Neural cell (in vitro differentiated cells): ENCODE data around the gene ZNF726. TPM values are rescaled to one million over a fixed set of nuclear protein-coding genes. Genes with fewer than 3 reads are reported as not detected.
"Not testable (repeated sequence)": the region's sequence is repeated elsewhere in the genome, so short reads cannot be mapped to it uniquely, and the experiment has no call there.

Experiments
- H2AFZ ChIP-seq: fragments of 200-600, 300-800 bp; sonication (generic), shearing (Covaris generic); 2 replicates; pipeline ENCODE4 v1.6.0; 2014; ENCODE audit warnings: low read depth, mild to moderate bottlenecking, antibody characterized with exemption, low read length, moderate library complexity
- H3F3A ChIP-seq: fragments of 200-600 bp; shearing (Covaris generic); 2 replicates; pipeline ENCODE4 v1.6.1; 2016; ENCODE audit warnings: mild to moderate bottlenecking, moderate library complexity, mixed read lengths, antibody characterized with exemption, low read length; ENCODE audit not compliant: insufficient read depth, poor library complexity, severe bottlenecking
- H3K27ac ChIP-seq: fragments of 200-600, 300-800 bp; sonication (generic), shearing (Covaris generic); 2 replicates; pipeline ENCODE4 v1.5.1; 2014; ENCODE audit warnings: mild to moderate bottlenecking, low read length, moderate library complexity
- H3K27me3 ChIP-seq: fragments of 300-800, 200-600 bp; sonication (generic), shearing (Covaris generic); 2 replicates; pipeline ENCODE4 v1.6.0; 2014; ENCODE audit warnings: mild to moderate bottlenecking, low read depth, low read length, moderate library complexity; ENCODE audit not compliant: insufficient read depth
- H3K36me3 ChIP-seq: fragments of 300-800, 200-600 bp; sonication (generic), shearing (Covaris generic); 2 replicates; pipeline ENCODE4 v1.5.1; 2014; ENCODE audit warnings: mild to moderate bottlenecking, antibody characterized with exemption, low read length, moderate library complexity; ENCODE audit not compliant: insufficient read depth
- H3K4me2 ChIP-seq: fragments of 300-800, 200-600 bp; sonication (generic), shearing (Covaris generic); 2 replicates; pipeline ENCODE4 v1.6.0; 2014; ENCODE audit warnings: mild to moderate bottlenecking, low read length
- H3K4me3 ChIP-seq: fragments of 300-800, 200-600 bp; sonication (generic), shearing (Covaris generic); 2 replicates; pipeline ENCODE4 v1.5.1; 2014; ENCODE audit warnings: mild to moderate bottlenecking, low read length, moderate library complexity
- H3K79me2 ChIP-seq: fragments of 200-600 bp; shearing (Covaris generic); replicated peaks from 2 replicates; pipeline ENCODE4 v1.6.0; 2014; ENCODE audit warnings: mild to moderate bottlenecking, low read length, moderate library complexity; ENCODE audit not compliant: insufficient read depth
- H3K9ac ChIP-seq: fragments of 300-800, 200-600 bp; sonication (generic), shearing (Covaris generic); 2 replicates; pipeline ENCODE4 v1.6.1; 2016; ENCODE audit warnings: mild to moderate bottlenecking, low read length, mixed read lengths
- H3K9me2 ChIP-seq: fragments of 200-600 bp; shearing (Covaris generic); 2 replicates; pipeline ENCODE4 v1.6.1; 2016; ENCODE audit warnings: mild to moderate bottlenecking, low read length, mixed read lengths; ENCODE audit not compliant: insufficient read depth
- H3K9me3 ChIP-seq: fragments of 200-600, 300-800 bp; sonication (generic), shearing (Covaris generic); 2 replicates; pipeline ENCODE4 v1.6.1; 2016; ENCODE audit warnings: mild to moderate bottlenecking, mixed run types, low read length, moderate library complexity, mixed read lengths
- H4K20me1 ChIP-seq: fragments of 200-600 bp; shearing (Covaris generic); 2 replicates; pipeline ENCODE4 v1.6.1; 2016; ENCODE audit warnings: mild to moderate bottlenecking, mixed run types; ENCODE audit not compliant: insufficient read depth
- CTCF ChIP-seq: fragments of 450-650 bp; IDR thresholded peaks from 2 replicates; pipeline ENCODE4 v1.5.1; 2014; ENCODE audit warnings: antibody characterized with exemption, mild to moderate bottlenecking, moderate library complexity; ENCODE audit not compliant: poor library complexity, severe bottlenecking
- EP300 ChIP-seq: fragments of 450-650 bp; conservative IDR thresholded peaks from 2 replicates; pipeline ENCODE4 v1.6.1; 2014; ENCODE audit warnings: antibody characterized with exemption, mild to moderate bottlenecking, moderate library complexity; ENCODE audit not compliant: poor library complexity, severe bottlenecking
- EZH2 ChIP-seq: fragments of 200-600, 300-800 bp; shearing (Covaris generic), sonication (generic); IDR thresholded peaks from 2 replicates; pipeline ENCODE4 v1.6.1; 2014; ENCODE audit warnings: antibody characterized with exemption, low read length, borderline replicate concordance, mild to moderate bottlenecking; ENCODE audit not compliant: insufficient read depth, poor library complexity, severe bottlenecking
- MXI1 ChIP-seq: fragments of 450-650 bp; conservative IDR thresholded peaks from 2 replicates; pipeline ENCODE4 v1.6.1; 2014; ENCODE audit warnings: antibody characterized with exemption, mild to moderate bottlenecking; ENCODE audit not compliant: poor library complexity, severe bottlenecking
- POLR2AphosphoS5 ChIP-seq: IDR thresholded peaks from 2 replicates; pipeline ENCODE4 v1.6.1; 2012
- RAD21 ChIP-seq: fragments of 450-650 bp; conservative IDR thresholded peaks from 2 replicates; pipeline ENCODE4 v1.6.1; 2014; ENCODE audit warnings: antibody characterized with exemption, mild to moderate bottlenecking, moderate library complexity
- REST ChIP-seq: IDR thresholded peaks from 2 replicates; pipeline ENCODE4 v1.6.1; 2012; ENCODE audit warnings: borderline replicate concordance
- SMC3 ChIP-seq: fragments of 450-650 bp; conservative IDR thresholded peaks from 2 replicates; pipeline ENCODE4 v1.6.1; 2014; ENCODE audit warnings: antibody characterized with exemption, mild to moderate bottlenecking, moderate library complexity; ENCODE audit not compliant: poor library complexity
- TAF1 ChIP-seq: IDR thresholded peaks from 2 replicates; pipeline ENCODE4 v1.6.1; 2012; ENCODE audit warnings: low read depth
- polyA plus RNA-seq: library from polyadenylated mRNA; depleted of rRNA; stranded (reverse); fragments of >200 nt; gene quantifications from 2 replicates; pipeline ENCODE4 v1.2.3, GENCODE V29; 2014

ZNF726 gene
- polyA plus RNA-seq, 1 donor from 2014 or later, result not detected

GRCh38 chr19:23956051-23956450 is 41.4 kb downstream of the ZNF726 start:
- H3K27ac ChIP-seq, result no peak overlapping the region
- no peaks in the 10 kb centered on the region for H3K9me2 ChIP-seq
- no peaks in the 10 kb centered on the region for H3K36me3 ChIP-seq
- no peak overlapping the region for H3K9ac ChIP-seq
- no peak overlapping the region for H3K4me3 ChIP-seq
- TF ChIP-seq POLR2AphosphoS5 (no peak), RAD21 (no peak), MXI1 (no peak), SMC3 (no peak), CTCF (no peak), TAF1 (no peak), REST (no peak), EZH2 (no peak), EP300 (no peak)
- H3K9me3 ChIP-seq, result peaks cover 5% of the 10 kb centered on the region
- H3F3A ChIP-seq, result no peaks in the 10 kb centered on the region
- H3K27me3 ChIP-seq, result no peaks in the 10 kb centered on the region
- H3K79me2 ChIP-seq, result no peaks in the 10 kb centered on the region
- H2AFZ ChIP-seq, result no peak overlapping the region
- no peak overlapping the region for H3K4me2 ChIP-seq
- no peaks in the 10 kb centered on the region for H4K20me1 ChIP-seq

- Histone ChIP-seq H2AFZ (no peak overlapping the region), H4K20me1 (no peaks in the 10 kb centered on the region), H3K9me3 (peaks cover 5% of the 10 kb centered on the region), H3K4me2 (no peak overlapping the region), H3K79me2 (no peaks in the 10 kb centered on the region), H3K36me3 (no peaks in the 10 kb centered on the region), H3K27me3 (no peaks in the 10 kb centered on the region), H3K4me3 (no peak overlapping the region), H3K9ac (no peak overlapping the region), H3F3A (no peaks in the 10 kb centered on the region), H3K9me2 (no peaks in the 10 kb centered on the region), H3K27ac (no peak overlapping the region)
- TF ChIP-seq RAD21 (no peak), CTCF (no peak), TAF1 (no peak), EZH2 (no peak), POLR2AphosphoS5 (no peak), EP300 (no peak), REST (no peak), MXI1 (no peak), SMC3 (no peak)
These were observed 43.1 kb downstream of the ZNF726 start for GRCh38 chr19:23957660-23958281.

- H3K79me2 ChIP-seq, H3K9me2 ChIP-seq, H3K27me3 ChIP-seq, H3K4me2 ChIP-seq, H4K20me1 ChIP-seq, H3K4me3 ChIP-seq, H3K27ac ChIP-seq, H2AFZ ChIP-seq, H3F3A ChIP-seq, H3K36me3 ChIP-seq, H3K9me3 ChIP-seq, H3K9ac ChIP-seq: not testable (repeated sequence)
These were observed 48.7 kb downstream of the ZNF726 start for GRCh38 chr19:23963396-23963795.
